CD4-positive, alpha-beta T cell treated with Interleukin-21 for 1 hour (primary cell): ENCODE measurements around the gene PC.

Experiments used
- DNase-seq: peaks from one replicate; pipeline ENCODE4 v3.0.0-alpha.2; 2020

Gene PC

DNA sequence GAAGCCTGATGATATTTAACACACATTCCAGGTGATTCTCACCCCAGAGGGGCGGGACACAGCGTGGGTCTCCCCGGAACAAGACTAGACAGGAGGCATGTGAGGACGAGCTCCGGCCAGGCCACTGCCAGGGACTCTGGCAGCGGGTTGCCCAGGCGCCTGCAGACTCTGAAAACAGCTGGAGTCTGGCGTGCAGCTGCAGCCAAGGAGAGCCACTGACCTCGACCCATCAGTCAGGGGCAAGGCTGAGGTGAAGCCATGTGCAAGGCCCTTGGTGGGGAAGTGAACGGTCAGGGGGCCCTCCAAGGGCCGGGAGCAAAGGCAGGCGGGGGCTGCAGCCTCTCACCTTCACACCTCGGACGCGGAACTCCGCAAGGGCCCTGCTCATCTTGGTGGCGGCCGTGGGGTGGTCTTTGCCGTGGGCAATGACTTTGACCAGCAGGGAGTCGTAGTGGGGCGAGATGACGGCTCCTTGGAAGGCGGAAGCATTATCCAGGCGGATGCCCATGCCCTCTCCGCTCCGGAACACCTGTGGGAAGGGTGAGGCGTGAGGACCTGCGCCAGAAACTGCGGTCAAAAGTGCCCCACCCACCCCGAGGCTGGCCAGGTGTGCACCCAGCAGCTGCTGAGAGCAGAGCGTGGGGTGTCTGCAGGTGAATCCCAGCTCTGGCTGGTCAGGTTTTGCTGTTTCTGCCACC is 94.6 kb downstream of the PC start:
- no peak for DNase-seq

- DNase-seq = no peak
Measured at GRCh38 chr11:66862559-66863037, 95.6 kb downstream of the PC start.

- DNase-seq = no peak
Measured at GRCh38 chr11:66861774-66862558, 96.2 kb downstream of the PC start.

- DNase-seq = no peak
Measured at GRCh38 chr11:66861038-66861773, 97.0 kb downstream of the PC start.

DNA sequence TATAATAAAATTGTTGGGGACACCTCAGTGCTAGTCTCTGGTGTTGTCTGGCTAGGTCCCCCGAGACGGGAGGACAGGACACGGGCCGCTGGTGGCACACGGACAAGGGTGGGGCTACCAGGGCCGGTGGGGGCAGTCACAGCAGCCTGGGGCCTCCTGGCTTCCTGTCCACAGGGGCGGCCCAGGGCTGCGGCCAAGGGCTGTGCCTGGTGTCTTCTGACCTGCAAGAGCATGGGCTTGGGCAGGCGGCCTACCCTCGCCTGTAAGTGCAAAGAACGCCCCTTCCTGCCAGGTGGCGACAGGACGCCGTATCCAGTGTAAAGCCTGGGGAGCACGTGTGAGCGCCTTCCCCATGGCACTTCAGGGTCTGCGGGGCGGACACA is 97.7 kb downstream of the PC start:
- DNase-seq = no peak

- DNase-seq = no peak
Measured at GRCh38 chr11:66859686-66860448, 98.3 kb downstream of the PC start.

GRCh38 chr11:66858939-66859685 is 99.1 kb downstream of the PC start:
- DNase-seq = no peak

DNA sequence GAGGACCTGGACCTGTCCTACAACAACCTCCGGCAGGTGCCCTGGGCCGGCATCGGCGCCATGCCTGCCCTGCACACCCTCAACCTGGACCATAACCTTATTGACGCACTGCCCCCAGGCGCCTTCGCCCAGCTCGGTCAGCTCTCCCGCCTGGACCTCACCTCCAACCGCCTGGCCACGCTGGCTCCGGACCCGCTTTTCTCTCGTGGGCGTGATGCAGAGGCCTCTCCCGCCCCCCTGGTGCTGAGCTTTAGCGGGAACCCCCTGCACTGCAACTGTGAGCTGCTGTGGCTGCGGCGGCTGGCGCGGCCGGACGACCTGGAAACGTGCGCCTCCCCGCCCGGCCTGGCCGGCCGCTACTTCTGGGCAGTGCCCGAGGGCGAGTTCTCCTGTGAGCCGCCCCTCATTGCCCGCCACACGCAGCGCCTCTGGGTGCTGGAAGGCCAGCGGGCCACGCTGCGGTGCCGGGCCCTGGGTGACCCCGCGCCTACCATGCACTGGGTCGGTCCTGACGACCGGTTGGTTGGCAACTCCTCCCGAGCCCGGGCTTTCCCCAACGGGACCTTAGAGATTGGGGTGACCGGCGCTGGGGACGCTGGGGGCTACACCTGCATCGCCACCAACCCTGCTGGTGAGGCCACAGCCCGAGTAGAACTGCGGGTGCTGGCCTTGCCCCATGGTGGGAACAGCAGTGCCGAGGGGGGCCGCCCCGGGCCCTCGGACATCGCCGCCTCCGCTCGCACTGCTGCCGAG is 99.8 kb downstream of the PC start:
- no peak for DNase-seq

DNA sequence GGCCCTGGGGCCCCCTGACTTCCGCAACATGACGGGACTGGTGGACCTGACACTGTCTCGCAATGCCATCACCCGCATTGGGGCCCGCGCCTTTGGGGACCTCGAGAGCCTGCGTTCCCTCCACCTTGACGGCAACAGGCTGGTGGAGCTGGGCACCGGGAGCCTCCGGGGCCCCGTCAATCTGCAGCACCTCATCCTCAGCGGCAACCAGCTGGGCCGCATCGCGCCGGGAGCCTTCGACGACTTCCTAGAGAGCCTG is 100.3 kb downstream of the PC start:
- DNase-seq = no peak

DNA sequence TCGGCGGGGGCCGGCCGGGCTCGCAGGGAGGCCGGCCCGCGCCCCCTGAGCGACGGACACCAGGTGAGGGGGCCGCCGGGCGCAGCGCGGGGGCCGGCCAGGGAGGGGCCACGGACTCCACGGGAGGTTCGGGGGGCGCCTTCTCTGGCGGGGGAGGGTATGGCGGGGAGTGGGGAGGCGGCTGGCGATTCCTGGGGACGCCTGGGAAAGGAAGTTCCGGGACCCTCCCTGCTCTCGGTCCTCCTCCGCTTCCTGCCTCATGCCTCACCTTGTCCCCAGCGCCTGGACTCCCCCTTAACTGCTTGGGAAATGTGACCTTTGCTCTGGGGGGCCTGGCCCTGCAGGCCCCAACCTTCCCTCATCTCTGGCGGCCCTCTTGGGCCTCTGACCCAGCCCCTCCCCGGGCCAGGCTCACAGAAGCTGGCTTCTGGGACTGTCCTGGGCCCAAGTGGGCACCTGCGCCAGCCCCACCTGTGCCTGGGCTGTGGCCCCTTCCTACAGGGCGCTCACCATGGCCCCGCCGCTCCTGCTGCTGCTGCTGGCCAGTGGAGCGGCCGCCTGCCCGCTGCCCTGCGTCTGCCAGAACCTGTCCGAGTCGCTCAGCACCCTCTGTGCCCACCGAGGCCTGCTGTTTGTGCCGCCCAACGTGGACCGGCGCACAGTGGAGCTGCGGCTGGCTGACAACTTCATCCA is 100.8 kb downstream of the PC start:
- no peak for DNase-seq

DNA sequence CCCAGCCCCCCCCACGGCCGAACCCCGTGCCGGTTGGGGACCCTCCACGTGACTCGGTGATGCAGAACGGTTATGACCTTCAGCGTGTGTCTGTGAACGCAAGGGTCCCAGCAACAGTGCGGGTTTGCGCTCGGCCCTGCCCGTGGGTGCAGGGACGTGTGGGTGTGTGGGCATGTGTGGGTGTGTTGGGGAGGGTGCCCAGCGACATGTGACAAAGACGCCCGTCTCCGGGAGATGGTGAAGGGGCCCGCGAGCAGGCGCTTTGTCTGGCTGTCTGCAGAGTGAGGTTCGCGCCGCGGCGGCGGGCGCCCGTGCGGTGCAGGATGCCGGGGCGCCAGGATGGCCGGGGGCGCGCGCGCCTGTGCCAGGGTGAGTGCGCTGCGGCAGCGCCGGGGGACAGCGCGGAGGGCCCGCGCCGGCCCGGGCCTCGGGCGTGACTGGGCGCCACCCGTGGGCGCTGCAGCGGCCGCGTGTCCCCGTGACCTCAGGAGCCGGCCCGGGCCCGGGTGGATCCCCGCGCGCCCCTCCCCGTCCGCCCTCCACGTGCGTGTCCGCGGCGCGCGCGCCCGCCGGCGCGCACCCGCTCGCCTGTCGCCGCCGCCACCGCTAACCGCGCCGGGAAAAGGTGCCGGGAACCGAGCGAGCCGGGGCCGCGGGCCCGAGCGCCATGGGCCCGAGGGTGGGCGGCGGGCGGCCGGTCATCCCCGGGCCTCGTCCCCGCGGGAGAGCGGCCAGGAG is 101.5 kb downstream of the PC start, which contains the start of gene LRFN4:
Gene LRFN4, plus strand, starts transcription at position 569 of the 738 bp plus-strand sequence. CDS start 681 bp downstream, outside the sequence.
- DNase-seq = no peak

- peak; percentile 84 for DNase-seq
Measured at GRCh38 chr11:66855574-66856495, 102.3 kb downstream of the PC start.

GRCh38 chr11:66854729-66855211 is 103.4 kb downstream of the PC start:
- no peak for DNase-seq

- DNase-seq = no peak
Measured at GRCh38 chr11:66854231-66854661, 103.9 kb downstream of the PC start.

GRCh38 chr11:66853242-66854229 is 104.6 kb downstream of the PC start:
- DNase-seq = no peak

GRCh38 chr11:66852466-66853241 is 105.5 kb downstream of the PC start:
- DNase-seq = no peak
